ENCODE results near the gene NEMP2.
"Not testable (repeated sequence)": the region's sequence is repeated elsewhere in the genome, so short reads cannot be mapped to it uniquely, and the experiment has no call there.

The NEMP2 gene

DNA sequence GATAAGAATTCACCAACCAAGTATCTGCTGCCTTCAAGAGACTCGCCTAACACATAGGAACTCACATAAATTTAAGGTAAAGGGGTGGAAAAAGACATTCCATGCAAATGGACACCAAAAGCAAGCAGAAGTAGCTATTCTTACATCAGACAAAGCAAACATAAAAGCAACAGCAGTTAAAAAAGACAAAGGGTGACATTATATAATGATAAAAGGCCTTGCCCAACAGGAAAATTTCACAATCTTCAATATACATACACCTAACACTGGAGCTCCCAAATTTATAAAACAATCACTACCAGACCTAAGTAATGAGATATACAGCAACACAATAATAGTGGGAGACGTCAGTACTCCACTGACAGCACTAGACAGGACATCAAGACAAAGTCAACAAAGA is 41.4 kb downstream of the NEMP2 start:
- in situ Hi-C loops (cut with MboI; ENCODE audit: low sequenced_read_pairs) = no loop called here

DNA sequence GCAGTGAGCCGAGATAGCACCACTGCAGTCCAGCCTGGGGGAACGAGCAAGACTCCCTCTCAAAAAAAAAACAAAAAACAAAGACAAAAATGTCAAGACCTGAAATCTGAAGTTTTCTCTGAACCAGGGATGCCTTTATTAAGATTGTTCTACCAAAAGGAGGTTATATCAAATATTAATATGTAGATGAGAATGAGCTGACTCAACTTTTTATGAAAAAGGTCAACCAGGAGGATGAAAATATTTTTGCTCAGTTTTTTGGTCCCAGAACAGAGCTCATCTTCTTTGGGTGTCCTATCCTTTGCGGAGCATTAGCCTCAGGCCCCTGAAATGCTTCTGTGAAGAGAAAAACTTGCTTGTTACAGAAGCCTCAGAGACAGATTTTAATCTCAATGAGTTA is 44.0 kb downstream of the NEMP2 start:
- in situ Hi-C loops (cut with MboI; ENCODE audit: low sequenced_read_pairs) = no loop called here

DNA sequence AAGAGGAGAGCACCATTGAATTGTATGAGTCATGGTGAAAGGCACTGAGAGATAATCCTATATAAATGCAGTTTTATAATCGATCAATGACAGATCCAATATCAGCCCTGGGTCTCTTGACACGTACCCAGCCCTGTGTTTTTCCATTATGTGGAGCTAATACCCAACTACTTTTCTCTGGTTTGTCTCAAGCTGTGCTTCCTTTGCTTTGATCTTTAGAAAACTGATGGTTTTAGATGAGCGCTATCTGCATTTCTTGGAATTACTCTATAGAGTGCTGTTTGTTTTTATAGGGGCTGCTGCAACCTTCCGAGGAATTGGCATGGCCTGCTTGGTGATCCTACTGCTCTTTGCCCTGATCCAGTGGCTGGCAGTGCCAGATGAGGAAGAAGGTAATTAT is 45.0 kb downstream of the NEMP2 start:
- in situ Hi-C loops (cut with MboI; ENCODE audit: low sequenced_read_pairs) = no loop called here

DNA sequence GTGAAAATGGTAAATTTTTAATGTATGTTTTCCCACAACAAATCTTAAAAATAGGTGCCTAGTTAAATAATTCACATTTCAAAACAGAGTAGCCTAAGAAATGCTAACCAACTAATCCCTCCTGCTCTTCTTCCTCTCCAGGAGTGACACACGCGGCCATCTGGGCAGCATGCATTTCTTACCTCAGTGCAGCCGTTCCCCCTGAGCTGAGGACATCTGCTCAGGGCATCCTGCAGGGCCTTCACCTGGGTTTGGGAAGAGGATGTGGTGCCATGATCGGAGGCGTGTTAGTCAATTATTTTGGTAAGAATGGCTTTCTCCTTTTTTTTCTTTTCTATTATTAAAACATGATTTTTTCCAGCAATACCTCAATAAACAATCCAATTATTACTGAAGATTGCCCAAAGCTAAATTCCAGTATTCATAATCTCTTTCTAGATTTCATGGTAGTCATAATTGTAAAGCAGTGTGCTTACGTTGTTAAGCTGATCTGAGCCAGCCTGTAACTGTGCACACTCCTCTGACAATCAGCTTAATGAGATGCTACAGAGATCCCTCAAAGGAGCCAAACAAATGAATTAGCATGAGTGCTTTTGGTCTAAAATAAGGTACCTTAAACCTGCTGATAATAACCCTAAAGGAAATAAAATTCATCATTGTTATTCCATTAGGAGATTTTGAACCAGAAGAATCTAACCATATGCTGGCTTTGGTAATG is 45.8 kb downstream of the NEMP2 start:
- in situ Hi-C loops (cut with MboI; ENCODE audit: low sequenced_read_pairs) = no loop called here

DNA sequence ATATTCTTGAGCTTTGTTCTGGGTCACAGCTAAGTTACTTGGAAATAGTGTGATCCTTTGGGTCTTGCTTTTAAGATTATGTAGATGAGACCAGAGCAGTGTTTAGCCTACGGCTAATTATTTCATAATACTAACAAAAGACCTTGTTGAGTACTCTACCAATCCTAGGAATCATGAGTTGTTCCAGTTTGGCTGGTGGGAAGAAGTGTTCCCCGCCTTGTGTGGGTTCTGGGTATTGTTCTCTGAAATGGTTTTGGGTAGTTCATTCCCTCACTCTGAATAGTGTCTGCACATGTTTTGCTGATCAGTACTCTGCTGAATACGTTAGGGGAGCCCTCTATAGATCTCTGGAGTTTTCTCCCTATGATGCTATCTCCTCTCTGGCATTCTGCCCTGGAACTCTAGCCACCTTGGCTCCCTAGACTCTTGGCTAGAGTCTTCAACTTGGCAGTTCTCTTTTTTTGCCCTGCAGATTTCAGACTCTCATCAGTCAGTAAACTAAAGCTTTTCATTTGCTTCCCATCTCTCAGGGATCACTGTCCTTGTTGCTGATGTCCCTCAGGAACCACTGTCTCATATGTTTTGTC is 48.4 kb downstream of the NEMP2 start:
- in situ Hi-C loops (cut with MboI; ENCODE audit: low sequenced_read_pairs) = no loop called here

DNA sequence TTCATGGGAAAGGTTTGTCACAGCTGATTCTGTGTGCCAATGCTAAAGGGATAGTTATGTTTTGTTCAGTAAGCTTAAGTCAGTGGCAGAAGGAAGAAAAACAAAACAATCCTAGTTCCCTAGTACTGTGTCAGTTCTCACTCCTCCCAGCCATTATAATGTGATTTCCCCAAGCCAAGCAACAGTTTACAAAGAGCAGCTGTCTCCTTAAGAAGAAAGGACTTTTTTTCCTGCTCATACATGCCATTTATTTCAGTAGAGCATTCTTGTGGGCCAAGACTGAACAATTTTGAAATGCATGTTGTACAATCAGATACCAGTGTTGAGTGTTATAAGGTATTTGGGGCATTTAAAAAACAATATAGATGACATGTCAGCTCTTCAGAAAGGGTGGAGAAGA is 52.1 kb downstream of the NEMP2 start:
- in situ Hi-C loops (cut with MboI; ENCODE audit: low sequenced_read_pairs) = no loop called here

DNA sequence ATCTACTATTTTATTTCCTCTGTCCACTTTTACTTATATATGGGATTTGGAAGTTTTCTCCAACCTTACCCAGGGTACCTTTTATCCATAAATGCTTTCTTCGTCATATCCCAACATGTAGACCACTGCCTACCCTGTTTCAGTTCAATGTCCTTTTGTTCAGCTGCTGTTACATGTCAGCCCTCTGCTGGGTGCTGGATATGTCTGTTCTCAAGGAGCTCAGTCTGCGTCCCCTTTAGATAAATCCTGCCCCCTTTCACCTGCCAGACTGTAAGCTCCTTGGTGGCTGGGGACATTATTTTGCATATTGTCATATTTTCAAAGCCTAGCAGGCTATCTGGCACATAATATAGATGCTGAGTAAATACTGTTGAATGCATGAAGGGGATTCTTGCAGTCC is 53.2 kb downstream of the NEMP2 start:
- in situ Hi-C loops (cut with MboI; ENCODE audit: low sequenced_read_pairs) = no loop called here

DNA sequence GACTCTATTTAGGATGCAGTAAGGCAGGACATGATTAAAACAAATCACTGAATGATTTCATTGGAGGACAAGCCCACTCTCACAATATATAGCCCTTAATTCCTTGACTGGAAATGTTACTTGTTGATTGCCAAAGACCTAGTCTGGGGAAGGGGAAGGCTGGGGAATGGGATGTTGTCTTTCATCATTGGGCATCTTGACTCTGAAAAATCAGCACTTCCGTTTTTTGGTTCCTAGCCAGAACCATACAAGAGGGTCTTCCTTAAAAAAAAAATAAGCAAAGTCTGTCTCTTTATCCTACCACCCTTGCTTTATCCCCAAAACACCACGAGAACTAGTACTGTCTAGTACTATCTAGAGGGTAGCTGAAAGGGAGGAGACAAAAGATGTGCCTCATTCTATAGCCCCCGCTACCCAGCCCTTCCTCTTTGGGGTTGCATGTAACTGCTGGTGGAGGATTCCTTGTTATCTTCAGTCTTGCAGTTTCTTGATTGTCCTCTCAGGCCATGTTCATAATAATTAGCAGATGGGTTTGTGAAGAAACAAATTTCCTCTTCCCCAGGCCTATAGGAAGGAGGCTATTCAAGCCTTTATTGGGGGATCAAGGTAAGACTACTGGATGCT is 55.8 kb downstream of the NEMP2 start:
- in situ Hi-C loops (cut with MboI; ENCODE audit: low sequenced_read_pairs) = no loop called here

DNA sequence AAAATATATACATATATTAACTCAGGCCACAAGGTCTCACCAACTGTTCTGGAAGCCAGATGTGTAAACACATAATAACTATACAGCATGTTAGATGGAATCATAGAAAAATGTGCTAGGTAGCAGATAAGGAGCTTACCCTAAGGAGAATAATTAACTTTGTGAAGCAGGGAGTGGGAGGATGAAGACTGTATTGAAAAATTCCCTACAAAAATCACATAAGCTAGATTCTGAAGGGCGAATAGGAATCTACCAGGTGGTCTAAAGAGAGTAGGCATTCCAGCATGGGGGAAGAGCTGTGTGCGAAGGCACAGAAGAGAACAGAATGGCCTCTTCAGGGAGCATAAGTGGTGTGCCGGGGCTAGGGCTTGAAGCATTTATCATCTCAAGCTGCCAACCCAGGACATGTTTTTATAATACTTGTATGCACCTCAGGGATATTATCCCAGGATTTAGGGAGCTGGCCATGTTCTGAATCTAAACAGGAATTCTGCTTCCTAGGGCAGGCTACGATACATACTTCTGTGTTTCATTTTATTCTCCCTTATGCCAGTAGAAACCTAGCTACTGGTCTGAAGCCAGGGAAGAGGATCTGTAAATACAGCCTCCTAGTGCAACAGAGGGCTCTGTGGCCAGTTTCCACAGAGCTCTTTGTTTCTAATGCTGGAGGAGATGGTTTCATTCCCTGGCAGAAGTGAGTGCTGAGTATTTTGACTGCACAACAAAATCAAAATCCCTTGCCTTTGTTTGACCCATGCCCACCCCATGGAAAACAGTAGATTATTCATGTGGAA is 56.7 kb downstream of the NEMP2 start:
- in situ Hi-C loops (cut with MboI; ENCODE audit: low sequenced_read_pairs) = no loop called here

DNA sequence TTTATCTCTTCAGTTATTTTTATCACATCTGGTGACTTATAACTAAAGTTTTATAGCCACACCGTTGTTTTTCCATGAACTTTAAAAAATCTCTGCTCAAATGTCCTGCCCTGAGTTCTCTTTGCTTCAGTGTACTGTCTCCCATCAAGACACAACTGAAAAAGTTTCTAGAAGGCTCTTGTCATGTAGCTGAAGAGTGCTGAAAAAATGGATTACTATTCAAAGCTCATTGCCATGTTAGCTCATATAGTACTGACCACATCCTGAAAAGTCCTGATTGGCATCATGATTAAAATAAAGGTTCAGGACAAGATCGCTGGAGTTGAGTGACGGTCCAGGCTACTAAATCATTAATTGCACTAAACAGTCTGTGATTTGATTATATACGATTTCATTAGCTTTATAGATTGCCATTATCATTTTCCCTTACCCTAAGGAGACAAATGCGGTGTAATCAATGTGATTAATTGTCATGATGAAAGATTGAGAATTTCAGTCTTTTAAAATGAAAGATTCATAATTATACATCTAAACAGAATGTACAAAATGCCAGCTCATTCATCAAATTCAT is 64.2 kb downstream of the NEMP2 start:
- in situ Hi-C loops (cut with MboI; ENCODE audit: low sequenced_read_pairs) = no loop called here

DNA sequence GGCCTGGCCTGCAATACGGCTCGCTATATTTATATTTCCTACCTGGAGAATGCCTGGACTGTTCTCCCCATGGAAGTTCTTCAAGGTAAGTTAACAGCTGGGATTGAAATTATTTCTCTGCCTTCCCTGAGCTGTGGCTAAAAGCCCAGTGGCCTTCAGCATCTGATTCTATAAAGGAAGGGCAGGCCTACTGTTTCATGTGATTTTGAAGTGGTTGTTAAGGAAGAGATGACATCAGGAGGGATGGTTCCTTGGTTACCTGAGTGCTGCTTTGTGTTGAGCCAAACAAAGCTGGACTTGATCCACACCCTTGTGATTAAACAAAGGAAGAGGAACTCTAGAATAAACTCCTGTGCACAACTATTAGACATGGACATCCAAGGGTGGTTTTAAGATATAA is 64.8 kb downstream of the NEMP2 start:
- in situ Hi-C loops (cut with MboI; ENCODE audit: low sequenced_read_pairs) = no loop called here

DNA sequence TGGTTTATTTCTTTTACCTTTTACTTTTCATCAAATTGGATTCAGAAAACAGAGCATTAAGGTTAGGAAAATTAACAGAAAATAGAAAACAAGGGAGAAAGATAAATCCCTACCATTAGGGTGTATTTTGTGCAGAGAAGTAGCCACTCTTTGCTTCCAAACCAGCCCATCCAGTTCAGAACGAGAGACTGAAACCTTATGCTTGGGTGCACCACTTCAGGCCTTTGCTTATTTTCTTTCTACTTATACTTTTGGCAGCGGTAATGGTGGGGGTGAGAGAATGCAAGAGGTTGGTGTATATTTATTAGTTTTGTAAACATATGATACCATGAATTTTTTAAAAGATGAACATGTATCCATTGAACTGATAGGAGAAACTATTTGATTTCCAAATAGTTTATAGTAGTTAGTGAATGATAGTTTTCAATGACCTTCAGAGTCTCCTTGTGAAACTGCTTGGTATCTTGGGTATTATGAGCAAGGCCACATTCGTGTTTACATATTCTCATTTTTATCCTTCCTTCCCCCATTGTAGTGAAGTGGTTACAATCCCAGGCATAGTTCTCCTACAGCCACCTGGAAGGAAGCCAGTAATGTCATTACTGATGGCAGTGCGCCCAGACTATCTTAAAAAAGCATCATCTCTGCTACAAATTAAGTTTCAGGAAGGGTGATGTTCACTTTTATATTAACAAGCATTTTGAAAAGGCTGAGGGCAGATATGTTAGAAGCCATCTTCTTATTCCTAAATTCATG is 65.5 kb downstream of the NEMP2 start:
- in situ Hi-C loops (cut with MboI; ENCODE audit: low sequenced_read_pairs) = no loop called here

DNA sequence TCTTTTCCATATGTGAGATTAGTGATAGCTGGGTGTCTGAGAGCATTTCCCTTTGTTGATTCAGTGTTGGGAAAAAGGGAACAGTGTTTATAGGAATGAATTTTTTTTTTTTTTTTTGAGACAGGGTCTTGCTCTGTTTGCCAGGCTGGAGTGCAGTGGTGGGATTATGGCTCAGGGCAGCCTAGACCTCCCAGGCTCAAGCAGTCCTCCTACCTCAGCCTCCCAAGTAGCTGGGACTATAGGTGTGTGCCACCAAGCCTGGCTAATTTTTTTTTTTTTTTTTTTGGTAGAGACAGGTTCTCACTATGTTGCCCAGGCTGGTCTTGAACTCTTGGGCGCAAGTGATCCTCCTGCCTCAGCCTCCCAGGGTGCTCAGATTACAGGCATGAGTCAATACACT is 66.2 kb downstream of the NEMP2 start:
- in situ Hi-C loops (cut with MboI; ENCODE audit: low sequenced_read_pairs) = not testable (repeated sequence)

DNA sequence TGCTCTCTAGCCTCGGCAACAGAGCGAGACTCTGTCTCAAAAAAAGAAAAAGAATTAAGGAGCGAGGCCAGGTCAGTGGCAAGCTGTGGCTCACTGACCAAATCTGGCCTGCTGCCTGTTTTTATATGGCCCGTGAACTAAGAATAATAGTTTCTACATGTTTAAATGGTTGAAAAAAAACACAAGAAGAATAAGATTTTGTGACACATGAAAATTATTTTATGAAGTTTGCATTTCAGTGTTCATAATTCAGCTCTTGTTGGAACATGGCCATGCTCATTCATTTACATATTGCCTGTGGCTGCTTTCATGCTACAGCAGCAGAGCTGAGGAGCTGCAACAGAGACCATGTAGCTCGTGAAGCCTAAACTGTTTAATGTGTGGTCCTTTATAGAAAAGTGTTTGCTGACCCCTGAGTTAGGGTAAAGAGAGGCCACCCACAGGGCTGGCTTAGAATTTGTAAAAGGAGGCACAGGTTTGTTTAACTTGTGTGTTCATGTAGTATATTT is 66.9 kb downstream of the NEMP2 start:
- in situ Hi-C loops (cut with MboI; ENCODE audit: low sequenced_read_pairs) = no loop called here

DNA sequence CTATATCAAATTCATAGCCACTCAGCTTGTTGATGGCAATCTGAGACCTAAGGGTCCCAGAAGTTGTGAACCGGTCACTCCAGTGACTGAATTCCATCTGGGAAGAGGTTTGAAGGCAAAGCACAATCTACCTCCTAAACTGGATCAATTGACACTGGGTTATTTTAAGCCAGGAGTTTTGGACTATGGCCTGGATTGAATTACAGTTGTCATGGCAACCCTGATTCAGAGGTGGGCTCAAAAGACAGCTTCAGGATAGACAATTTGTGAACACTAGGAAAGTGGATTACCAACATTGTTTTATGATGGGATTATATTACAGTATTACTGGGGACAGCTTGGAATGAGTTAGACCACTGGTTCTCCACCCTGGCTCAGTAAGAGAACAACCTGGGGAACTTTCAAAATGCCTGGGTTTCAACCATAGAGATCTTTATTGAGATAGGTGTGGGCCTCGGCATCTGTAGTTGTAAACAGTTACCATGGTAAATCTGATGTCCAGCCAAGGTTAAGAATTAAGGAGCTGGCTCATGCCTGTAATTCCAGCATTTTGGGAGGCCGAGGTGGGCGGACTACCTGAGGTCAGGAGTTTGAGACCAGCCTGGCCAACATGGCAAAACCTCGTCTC is 67.6 kb downstream of the NEMP2 start:
- in situ Hi-C loops (cut with MboI; ENCODE audit: low sequenced_read_pairs) = no loop called here

DNA sequence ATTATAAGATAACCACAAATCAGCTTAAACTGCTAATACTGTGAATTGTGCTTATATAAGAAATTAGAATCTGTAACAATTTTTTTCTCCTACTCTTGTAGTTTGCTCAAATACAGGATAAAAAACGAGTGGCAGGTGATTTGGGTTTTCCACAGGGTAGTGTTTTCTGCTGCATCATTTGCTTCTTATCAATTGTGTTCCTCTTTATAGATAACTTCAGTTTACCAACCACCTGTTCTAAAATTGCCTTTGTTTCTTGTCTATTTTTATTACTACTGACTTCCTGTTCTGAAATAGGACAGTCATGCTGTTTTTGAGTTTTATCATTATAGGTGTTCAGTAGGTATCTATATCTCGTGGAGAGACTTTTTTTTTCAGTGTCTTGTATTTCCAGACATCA is 69.5 kb downstream of the NEMP2 start:
- in situ Hi-C loops (cut with MboI; ENCODE audit: low sequenced_read_pairs) = no loop called here

DNA sequence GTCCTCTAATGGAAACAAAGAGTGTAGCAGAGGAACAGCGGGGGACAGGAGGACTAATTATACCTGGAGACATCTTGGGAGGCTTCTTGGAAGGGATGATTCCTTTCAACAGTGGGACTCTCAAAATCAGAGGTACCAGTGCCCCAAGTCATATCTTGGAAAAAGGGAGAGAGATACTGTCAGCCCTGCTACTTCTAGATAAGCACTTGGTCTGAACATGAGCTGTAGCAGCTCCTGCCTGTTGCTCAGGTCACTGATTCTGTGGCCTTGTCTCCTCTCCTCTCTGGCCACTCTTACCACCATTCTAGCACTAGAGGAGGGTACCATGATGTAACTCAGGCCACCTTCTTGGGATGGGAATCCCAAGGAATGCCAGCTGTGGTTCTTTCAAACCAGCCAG is 71.9 kb downstream of the NEMP2 start:
- in situ Hi-C loops (cut with MboI; ENCODE audit: low sequenced_read_pairs) = no loop called here

DNA sequence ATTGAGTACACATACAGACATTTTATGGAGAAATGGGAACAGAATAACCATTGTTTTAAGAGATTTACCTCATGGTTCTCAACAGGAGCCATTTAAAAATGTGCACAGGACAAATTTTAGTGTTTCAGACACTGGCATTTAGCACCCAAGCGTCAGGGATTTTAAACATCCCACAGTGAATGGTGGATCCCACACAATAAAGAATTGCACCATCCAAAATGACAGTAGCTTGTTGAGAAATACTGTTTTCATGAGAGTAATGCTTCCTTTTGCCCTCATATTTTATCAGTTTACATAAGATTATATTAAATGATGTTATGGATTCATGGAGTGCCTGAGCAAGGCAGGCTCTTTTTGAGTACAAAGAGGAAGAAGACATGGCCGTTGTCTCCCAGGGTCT is 72.3 kb downstream of the NEMP2 start:
- in situ Hi-C loops (cut with MboI; ENCODE audit: low sequenced_read_pairs) = no loop called here

DNA sequence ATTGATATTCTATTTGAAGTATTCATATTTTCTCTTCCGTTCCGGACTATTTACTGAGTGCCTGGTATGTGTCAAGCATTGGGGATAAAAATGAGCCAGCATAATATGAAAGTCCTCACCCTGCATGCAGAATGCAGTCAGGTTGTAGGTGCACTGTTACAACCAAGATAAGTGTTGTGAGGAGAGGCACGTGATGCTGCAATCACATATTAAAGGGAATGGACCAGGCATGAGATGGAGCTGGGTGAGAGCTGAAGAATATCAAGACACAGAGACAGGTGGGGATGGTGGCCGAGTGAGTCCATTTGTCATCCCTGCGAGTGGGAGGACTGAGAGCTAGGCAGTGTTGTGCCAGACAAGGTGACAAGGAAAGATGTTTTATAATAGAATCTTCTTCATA is 74.0 kb downstream of the NEMP2 start:
- in situ Hi-C loops (cut with MboI; ENCODE audit: low sequenced_read_pairs) = no loop called here

DNA sequence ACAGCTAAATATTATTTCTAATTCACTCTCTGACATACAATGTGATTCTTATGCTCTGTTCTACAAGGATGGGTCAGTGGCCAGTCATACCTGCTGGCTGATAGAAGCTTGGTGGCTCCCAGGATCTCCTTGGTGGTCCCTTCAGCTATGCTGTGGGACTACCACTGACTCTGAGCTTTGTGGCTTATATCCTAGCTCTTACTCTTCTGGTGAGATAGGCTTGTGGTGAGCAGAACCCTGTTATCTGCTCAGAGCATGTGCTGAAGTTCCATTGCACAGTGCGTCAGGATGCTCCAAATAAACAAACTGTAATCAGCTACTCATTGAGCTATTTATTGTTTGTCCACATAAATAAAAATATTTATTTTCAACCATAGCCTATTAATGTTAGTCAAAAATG is 74.6 kb downstream of the NEMP2 start:
- in situ Hi-C loops (cut with MboI; ENCODE audit: low sequenced_read_pairs) = no loop called here
